GM23248 (cell line): ENCODE measurements around the gene ROR1. TPM values are rescaled to one million over a fixed set of nuclear protein-coding genes. Genes with fewer than 3 reads are reported as not detected.
A peak's percentile ranks its signal among the peaks of the same experiment; 100 is the strongest.

ENCODE experiments used
- DNase-seq: peaks from one replicate; pipeline ENCODE4 v3.0.0-alpha.2; 2015
- H2AFZ ChIP-seq: fragments of 200-600 bp; sonication (generic); 2 replicates; pipeline ENCODE4 v1.6.1; 2016; ENCODE audit warnings: antibody characterized with exemption
- H3F3A ChIP-seq: fragments of 200-600 bp; sonication (generic); 2 replicates; pipeline ENCODE4 v1.6.1; 2016; ENCODE audit warnings: mild to moderate bottlenecking, antibody characterized with exemption, mixed run types; ENCODE audit not compliant: insufficient read depth
- H3K27ac ChIP-seq: fragments of 200-600 bp; sonication (generic); 2 replicates; pipeline ENCODE4 v1.5.1; 2016; ENCODE audit warnings: mild to moderate bottlenecking
- H3K27me3 ChIP-seq: fragments of 200-600 bp; sonication (generic); replicated peaks from 2 replicates; pipeline ENCODE4 v1.6.1; 2016; ENCODE audit warnings: mild to moderate bottlenecking; ENCODE audit not compliant: insufficient read depth
- H3K36me3 ChIP-seq: fragments of 200-600 bp; sonication (generic); 2 replicates; pipeline ENCODE4 v1.6.1; 2016; ENCODE audit warnings: low read depth, mild to moderate bottlenecking
- H3K4me1 ChIP-seq: fragments of 200-600 bp; sonication (generic); 2 replicates; pipeline ENCODE4 v1.6.1; 2016; ENCODE audit warnings: mild to moderate bottlenecking; ENCODE audit not compliant: insufficient read depth
- H3K4me2 ChIP-seq: fragments of 200-600 bp; sonication (generic); one replicate; pipeline ENCODE4 v1.6.1; 2016; ENCODE audit warnings: mild to moderate bottlenecking; ENCODE audit not compliant: unreplicated experiment
- H3K4me3 ChIP-seq: fragments of 200-600 bp; sonication (generic); 2 replicates; pipeline ENCODE4 v1.5.1; 2016; ENCODE audit warnings: mild to moderate bottlenecking
- H3K79me2 ChIP-seq: fragments of 200-600 bp; sonication (generic); 2 replicates; pipeline ENCODE4 v1.6.1; 2016; ENCODE audit warnings: mild to moderate bottlenecking; ENCODE audit not compliant: insufficient read depth
- H3K9ac ChIP-seq: fragments of 200-600 bp; sonication (generic); 2 replicates; pipeline ENCODE4 v1.6.1; 2016; ENCODE audit warnings: mild to moderate bottlenecking
- H3K9me2 ChIP-seq: fragments of 200-600 bp; sonication (generic); 2 replicates; pipeline ENCODE4 v1.6.1; 2016; ENCODE audit warnings: mixed run types, mild to moderate bottlenecking, moderate library complexity; ENCODE audit not compliant: insufficient read depth
- H3K9me3 ChIP-seq: fragments of 200-600 bp; sonication (generic); one replicate; pipeline ENCODE4 v1.6.1; 2017; ENCODE audit warnings: low read depth
- H4K20me1 ChIP-seq: fragments of 200-600 bp; sonication (generic); 2 replicates; pipeline ENCODE4 v1.6.0; 2016; ENCODE audit not compliant: insufficient read depth
- EZH2 ChIP-seq: fragments of 200-600 bp; sonication (generic); IDR thresholded peaks from 2 replicates; pipeline ENCODE4 v1.6.1; 2018; ENCODE audit warnings: antibody characterized with exemption, mild to moderate bottlenecking; ENCODE audit not compliant: insufficient read depth, poor library complexity, severe bottlenecking
- EZH2phosphoT487 ChIP-seq: fragments of 200-600 bp; sonication (generic); IDR thresholded peaks from 2 replicates; pipeline ENCODE4 v1.6.1; 2018; ENCODE audit warnings: antibody characterized with exemption, moderate library complexity, mild to moderate bottlenecking, low read depth; ENCODE audit not compliant: insufficient read depth
- WGBS, 2 experiments: methylation state at CpG; one replicate each; pipeline ENCODE4 v1.1.6; 2015 to 2017; ENCODE audit warnings: low lambda C conversion rate in 2 of 2, low coverage in 1 of 2; ENCODE audit errors: missing lambda C conversion rate in 2 of 2; 5-methylcytosine and 5-hydroxymethylcytosine counted together
- in situ Hi-C: fragments of 300-500 bp; cut with MboI; formaldehyde crosslinking; loops from 2 replicates; pipeline ENCODE4 v1.15.0; 2020
- polyA plus RNA-seq: library from polyadenylated mRNA; unstranded; fragments of >200 nt; fragmentation: Nextera tagmentation; extraction: Ambion mirVana; gene quantifications from 2 replicates; pipeline ENCODE4 v1.2.1, GENCODE V29; 2016
- total RNA-seq: library from RNA; depleted of rRNA; stranded (reverse); fragments of >200 nt; shearing (Covaris generic); gene quantifications from 2 replicates; pipeline ENCODE4 v1.2.3, GENCODE V29; 2014

The ROR1 gene
- total and polyA plus RNA-seq, 2 experiments from 2014 or later, result 12.0 to 13.3 TPM

- in situ Hi-C loops, result no loop called here
Observed at GRCh38 chr1:63885899-63886298, 112.1 kb downstream of the ROR1 start.

GRCh38 chr1:63886340-63886739, 112.5 kb downstream of the ROR1 start:
- no peak overlapping the region for H3K9ac ChIP-seq
- H3K4me3 ChIP-seq, result no peak overlapping the region
- H3K27me3 ChIP-seq, result no peaks in the 10 kb centered on the region
- 42 to 46% methylated on average over 3 of the region's 3 CpGs for WGBS, 2 experiments
- TF ChIP-seq EZH2phosphoT487 (no peak), EZH2 (no peak)
- no peaks in the 10 kb centered on the region for H3K9me3 ChIP-seq
- H3F3A ChIP-seq, result peaks cover 4% of the 10 kb centered on the region; the same call in 1 of the 2 replicates
- H3K27ac ChIP-seq, result no peak overlapping the region
- H4K20me1 ChIP-seq, result no peaks in the 10 kb centered on the region
- H3K79me2 ChIP-seq, result peaks cover 6% of the 10 kb centered on the region; the same call in 1 of the 2 replicates
- DNase-seq, result peak; percentile 28
- H3K9me2 ChIP-seq, result no peaks in the 10 kb centered on the region
- in situ Hi-C loops, result no loop called here
- no peak overlapping the region for H2AFZ ChIP-seq
- H3K4me1 ChIP-seq, result no peaks in the 10 kb centered on the region
- no peak overlapping the region for H3K4me2 ChIP-seq
- no peaks in the 10 kb centered on the region for H3K36me3 ChIP-seq

More at GRCh38 chr1:63885899-63886298, 112.1 kb downstream of the ROR1 start:
- peaks cover 6% of the 10 kb centered on the region; the same call in 1 of the 2 replicates for H3K79me2 ChIP-seq
- no peak overlapping the region for H3K4me3 ChIP-seq
- no peaks in the 10 kb centered on the region for H4K20me1 ChIP-seq
- no peaks in the 10 kb centered on the region for H3K9me3 ChIP-seq
- no peaks in the 10 kb centered on the region for H3K36me3 ChIP-seq
- no peak overlapping the region for H3K9ac ChIP-seq
- H3K4me1 ChIP-seq, result no peaks in the 10 kb centered on the region
- no peaks in the 10 kb centered on the region for H3K9me2 ChIP-seq
- H2AFZ ChIP-seq, result no peak overlapping the region
- H3K27ac ChIP-seq, result no peak overlapping the region
- TF ChIP-seq EZH2phosphoT487 (no peak), EZH2 (no peak)
- peaks cover 4% of the 10 kb centered on the region; the same call in 1 of the 2 replicates for H3F3A ChIP-seq
- 90 to 94% methylated on average over 10 of the region's 10 CpGs for WGBS, 2 experiments
- no peak overlapping the region for H3K4me2 ChIP-seq
- no peak for DNase-seq
- H3K27me3 ChIP-seq, result no peaks in the 10 kb centered on the region

GRCh38 chr1:63887809-63888208, 114.0 kb downstream of the ROR1 start:
- no peak overlapping the region for H3K4me3 ChIP-seq
- H3F3A ChIP-seq, result peaks cover 4% of the 10 kb centered on the region; the same call in 1 of the 2 replicates
- DNase-seq, result no peak
- H3K9me2 ChIP-seq, result no peaks in the 10 kb centered on the region
- peaks cover 6% of the 10 kb centered on the region; the same call in 1 of the 2 replicates for H3K4me1 ChIP-seq
- WGBS, 2 experiments, result 93 to 95% methylated on average over 2 of the region's 2 CpGs
- no peaks in the 10 kb centered on the region for H3K36me3 ChIP-seq
- H3K9me3 ChIP-seq, result no peaks in the 10 kb centered on the region
- no peaks in the 10 kb centered on the region for H4K20me1 ChIP-seq
- H3K9ac ChIP-seq, result no peak overlapping the region
- in situ Hi-C loops, result no loop called here
- H3K27ac ChIP-seq, result no peak overlapping the region
- no peaks in the 10 kb centered on the region for H3K27me3 ChIP-seq
- no peak overlapping the region for H2AFZ ChIP-seq
- H3K4me2 ChIP-seq, result no peak overlapping the region
- peaks cover 6% of the 10 kb centered on the region; the same call in 1 of the 2 replicates for H3K79me2 ChIP-seq
- TF ChIP-seq EZH2phosphoT487 (no peak), EZH2 (no peak)

- in situ Hi-C loops, result no loop called here
- no peak overlapping the region for H3K9ac ChIP-seq
- DNase-seq, result peak; percentile 85
- no peaks in the 10 kb centered on the region for H3K27me3 ChIP-seq
- no peak for TF ChIP-seq EZH2
- H3K4me3 ChIP-seq, result no peak overlapping the region
- no peak overlapping the region for H3K4me2 ChIP-seq
- H3K9me3 ChIP-seq, result no peaks in the 10 kb centered on the region
- no peaks in the 10 kb centered on the region for H3K36me3 ChIP-seq
- H2AFZ ChIP-seq, result no peak overlapping the region
- H3K27ac ChIP-seq, result peak overlapping the region; percentile 13; the same call in 1 of the 2 replicates
- H3K9me2 ChIP-seq, result no peaks in the 10 kb centered on the region
- peaks cover 6% of the 10 kb centered on the region; the same call in 1 of the 2 replicates for H3K79me2 ChIP-seq
- 55 to 58% methylated on average over 1 of the region's 1 CpG for WGBS, 2 experiments
- peaks cover 12% of the 10 kb centered on the region for H3F3A ChIP-seq
- no peaks in the 10 kb centered on the region for H4K20me1 ChIP-seq
- H3K4me1 ChIP-seq, result peaks cover 18% of the 10 kb centered on the region
Observed at GRCh38 chr1:63888984-63889383, 115.2 kb downstream of the ROR1 start.

- Histone ChIP-seq H3K4me3 (no peak overlapping the region), H3K9ac (no peak overlapping the region), H3K36me3 (no peaks in the 10 kb centered on the region), H3K9me2 (no peaks in the 10 kb centered on the region), H4K20me1 (no peaks in the 10 kb centered on the region), H3K4me2 (no peak overlapping the region), H3K27me3 (no peaks in the 10 kb centered on the region), H2AFZ (no peak overlapping the region), H3K79me2 (peaks cover 6% of the 10 kb centered on the region; the same call in 1 of the 2 replicates), H3K4me1 (peaks cover 18% of the 10 kb centered on the region), H3F3A (peaks cover 16% of the 10 kb centered on the region), H3K9me3 (no peaks in the 10 kb centered on the region), H3K27ac (no peak overlapping the region)
- no peak for DNase-seq
- TF ChIP-seq EZH2phosphoT487 (no peak), EZH2 (no peak)
- in situ Hi-C loops, result no loop called here
Observed at GRCh38 chr1:63890468-63890867, 116.7 kb downstream of the ROR1 start.
